ENCODE measurements around the gene EPAS1.

EPAS1 gene

DNA sequence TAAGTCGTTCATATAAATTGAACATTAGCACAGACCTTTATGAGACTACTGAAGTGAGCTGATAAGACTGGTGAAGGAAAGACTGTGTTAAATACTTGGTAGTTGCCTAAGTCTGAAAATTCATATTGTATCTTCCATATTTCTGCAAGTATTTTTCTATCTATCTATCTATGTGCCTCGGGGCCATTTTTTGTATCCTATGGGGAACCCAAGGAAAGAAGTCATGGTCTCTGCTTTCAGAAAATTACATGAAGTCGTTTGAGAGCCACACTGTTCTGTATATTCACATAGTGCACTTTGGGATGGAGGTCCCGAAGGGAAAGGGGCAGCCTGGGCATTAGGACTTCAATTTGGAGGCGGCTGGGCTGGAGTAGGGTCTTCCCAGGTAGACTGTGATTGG is 89.6 kb downstream of the EPAS1 start:
- Histone ChIP-seq H3K27ac (ENCODE audit: low read depth, low read length) (no peak overlapping the region), H3K9me3 (ENCODE audit: control insufficient read depth in 1 of 2, low read length in 2 of 2) (no peaks in the 10 kb centered on the region), H3K9ac (ENCODE audit: low read depth in 1 of 2, low read length in 2 of 2) (no peak overlapping the region), H3K27me3 (ENCODE audit: control insufficient read depth in 1 of 2, insufficient read depth in 2 of 2, low read length in 2 of 2) (no peaks in the 10 kb centered on the region), H3K36me3 (ENCODE audit: control insufficient read depth in 1 of 2, insufficient read depth in 2 of 2, low read length in 2 of 2) (peaks cover 17 to 49% of the 10 kb centered on the region in 2 donors), H3K4me1 (ENCODE audit: control insufficient read depth in 1 of 2, insufficient read depth in 2 of 2, low read length in 2 of 2) (no peaks in the 10 kb centered on the region), H3K4me3 (ENCODE audit: low read depth in 1 of 2, low read length in 2 of 2) (no peak overlapping the region)

DNA sequence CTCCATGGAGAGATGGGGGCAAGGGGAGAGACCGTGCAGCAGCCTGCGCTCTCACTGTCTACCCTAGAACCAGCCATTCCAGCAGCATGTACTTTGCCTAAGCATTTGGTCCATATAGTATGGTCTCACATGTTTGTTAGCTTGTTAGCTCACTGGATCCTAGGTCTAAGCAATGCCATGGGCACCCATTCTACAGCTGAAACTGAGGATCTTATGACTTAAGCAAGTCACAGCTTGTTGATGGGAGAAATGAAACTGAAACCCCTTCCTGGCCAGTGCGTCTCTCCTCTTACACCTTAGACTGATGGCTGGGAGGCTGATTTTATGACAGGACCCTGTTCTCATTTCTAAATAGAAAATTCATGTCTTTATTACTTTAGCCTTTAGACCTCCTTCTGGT is 90.1 kb downstream of the EPAS1 start:
- no peaks in the 10 kb centered on the region for H3K4me1 ChIP-seq (ENCODE audit: control insufficient read depth in 1 of 2, insufficient read depth in 2 of 2, low read length in 2 of 2)
- no peaks in the 10 kb centered on the region for H3K9me3 ChIP-seq (ENCODE audit: control insufficient read depth in 1 of 2, low read length in 2 of 2)
- no peak overlapping the region for H3K9ac ChIP-seq (ENCODE audit: low read depth in 1 of 2, low read length in 2 of 2)
- H3K36me3 ChIP-seq (ENCODE audit: control insufficient read depth in 1 of 2, insufficient read depth in 2 of 2, low read length in 2 of 2), result peaks cover 15 to 45% of the 10 kb centered on the region in 2 donors
- H3K4me3 ChIP-seq (ENCODE audit: low read depth in 1 of 2, low read length in 2 of 2), result no peak overlapping the region
- H3K27ac ChIP-seq (ENCODE audit: low read depth, low read length), result no peak overlapping the region
- H3K27me3 ChIP-seq (ENCODE audit: control insufficient read depth in 1 of 2, insufficient read depth in 2 of 2, low read length in 2 of 2), result no peaks in the 10 kb centered on the region

- Histone ChIP-seq H3K4me1 (ENCODE audit: control insufficient read depth in 1 of 2, insufficient read depth in 2 of 2, low read length in 2 of 2) (no peaks in the 10 kb centered on the region), H3K27ac (ENCODE audit: low read depth, low read length) (no peak overlapping the region), H3K36me3 (ENCODE audit: control insufficient read depth in 1 of 2, insufficient read depth in 2 of 2, low read length in 2 of 2) (peaks cover 14 to 37% of the 10 kb centered on the region in 2 donors), H3K9me3 (ENCODE audit: control insufficient read depth in 1 of 2, low read length in 2 of 2) (no peaks in the 10 kb centered on the region), H3K9ac (ENCODE audit: low read depth in 1 of 2, low read length in 2 of 2) (no peak overlapping the region), H3K27me3 (ENCODE audit: control insufficient read depth in 1 of 2, insufficient read depth in 2 of 2, low read length in 2 of 2) (no peaks in the 10 kb centered on the region), H3K4me3 (ENCODE audit: low read depth in 1 of 2, low read length in 2 of 2) (no peak overlapping the region)
Measured at GRCh38 chr2:46387886-46388515, 90.8 kb downstream of the EPAS1 start.

DNA sequence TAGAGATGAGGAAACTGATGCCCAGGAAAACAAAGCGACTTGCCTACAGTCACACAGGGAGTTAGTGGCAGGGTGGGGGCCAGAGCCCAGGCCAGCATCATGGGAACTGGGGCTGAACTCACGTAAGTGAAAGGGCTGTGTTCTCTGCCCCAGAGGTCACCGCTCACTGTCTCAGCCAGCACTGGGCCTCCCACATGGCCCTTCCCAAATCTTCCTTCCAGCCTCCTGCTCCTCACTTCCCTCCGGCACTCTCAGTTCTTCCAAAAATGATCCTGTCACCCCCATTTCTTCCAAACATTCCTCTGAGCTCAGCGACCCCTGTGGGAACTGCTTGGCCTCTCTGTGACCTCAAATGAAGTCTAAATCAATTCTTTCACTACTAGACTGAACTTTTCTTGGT is 91.7 kb downstream of the EPAS1 start:
- peaks cover 10 to 30% of the 10 kb centered on the region in 2 donors for H3K36me3 ChIP-seq (ENCODE audit: control insufficient read depth in 1 of 2, insufficient read depth in 2 of 2, low read length in 2 of 2)
- no peak overlapping the region for H3K27ac ChIP-seq (ENCODE audit: low read depth, low read length)
- H3K4me3 ChIP-seq (ENCODE audit: low read depth in 1 of 2, low read length in 2 of 2), result no peak overlapping the region
- no peaks in the 10 kb centered on the region for H3K27me3 ChIP-seq (ENCODE audit: control insufficient read depth in 1 of 2, insufficient read depth in 2 of 2, low read length in 2 of 2)
- H3K9ac ChIP-seq (ENCODE audit: low read depth in 1 of 2, low read length in 2 of 2), result no peak overlapping the region
- no peaks in the 10 kb centered on the region for H3K4me1 ChIP-seq (ENCODE audit: control insufficient read depth in 1 of 2, insufficient read depth in 2 of 2, low read length in 2 of 2)
- no peaks in the 10 kb centered on the region for H3K9me3 ChIP-seq (ENCODE audit: control insufficient read depth in 1 of 2, low read length in 2 of 2)

GRCh38 chr2:46389417-46389916 is 92.3 kb downstream of the EPAS1 start:
- no peaks in the 10 kb centered on the region for H3K27me3 ChIP-seq (ENCODE audit: control insufficient read depth in 1 of 2, insufficient read depth in 2 of 2, low read length in 2 of 2)
- H3K36me3 ChIP-seq (ENCODE audit: control insufficient read depth in 1 of 2, insufficient read depth in 2 of 2, low read length in 2 of 2), result peaks cover 5 to 24% of the 10 kb centered on the region in 2 donors
- H3K27ac ChIP-seq (ENCODE audit: low read depth, low read length), result no peak overlapping the region
- H3K9ac ChIP-seq (ENCODE audit: low read depth in 1 of 2, low read length in 2 of 2), result no peak overlapping the region
- H3K9me3 ChIP-seq (ENCODE audit: control insufficient read depth in 1 of 2, low read length in 2 of 2), result no peaks in the 10 kb centered on the region
- no peaks in the 10 kb centered on the region for H3K4me1 ChIP-seq (ENCODE audit: control insufficient read depth in 1 of 2, insufficient read depth in 2 of 2, low read length in 2 of 2)
- no peak overlapping the region for H3K4me3 ChIP-seq (ENCODE audit: low read depth in 1 of 2, low read length in 2 of 2)

- Histone ChIP-seq H3K9me3 (ENCODE audit: control insufficient read depth in 1 of 2, low read length in 2 of 2) (no peaks in the 10 kb centered on the region), H3K27me3 (ENCODE audit: control insufficient read depth in 1 of 2, insufficient read depth in 2 of 2, low read length in 2 of 2) (no peaks in the 10 kb centered on the region), H3K4me3 (ENCODE audit: low read depth in 1 of 2, low read length in 2 of 2) (no peak overlapping the region), H3K27ac (ENCODE audit: low read depth, low read length) (no peak overlapping the region), H3K9ac (ENCODE audit: low read depth in 1 of 2, low read length in 2 of 2) (no peak overlapping the region), H3K4me1 (ENCODE audit: control insufficient read depth in 1 of 2, insufficient read depth in 2 of 2, low read length in 2 of 2) (no peaks in the 10 kb centered on the region), H3K36me3 (ENCODE audit: control insufficient read depth in 1 of 2, insufficient read depth in 2 of 2, low read length in 2 of 2) (peaks cover 4 to 20% of the 10 kb centered on the region in 2 donors)
Measured at GRCh38 chr2:46390036-46390435, 92.8 kb downstream of the EPAS1 start.

DNA sequence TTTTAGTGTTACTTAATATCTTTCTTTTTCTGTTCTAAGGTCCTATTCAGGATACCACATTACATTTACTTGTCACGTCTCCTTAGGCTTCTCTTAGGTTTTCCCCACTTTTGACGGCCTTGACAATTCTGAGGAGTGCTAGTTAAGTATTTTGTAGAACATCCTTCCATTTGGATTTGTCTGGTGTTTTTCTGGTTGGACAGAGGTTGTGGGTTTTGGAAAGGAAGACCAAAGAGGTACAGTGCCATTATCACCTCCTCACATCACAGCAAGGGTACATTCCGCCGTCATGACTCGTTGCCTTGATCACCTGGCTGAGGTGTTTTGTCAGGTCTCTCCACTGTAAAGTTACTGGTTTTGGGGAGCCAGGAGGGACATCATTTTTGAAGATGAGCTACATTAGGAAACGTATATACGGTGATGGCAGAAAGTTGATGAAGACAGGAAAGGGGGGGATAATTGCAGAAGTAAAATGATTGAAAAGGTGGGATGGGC is 93.7 kb downstream of the EPAS1 start:
- Histone ChIP-seq H3K9me3 (ENCODE audit: control insufficient read depth in 1 of 2, low read length in 2 of 2) (no peaks in the 10 kb centered on the region), H3K4me3 (ENCODE audit: low read depth in 1 of 2, low read length in 2 of 2) (no peak overlapping the region), H3K36me3 (ENCODE audit: control insufficient read depth in 1 of 2, insufficient read depth in 2 of 2, low read length in 2 of 2) (peaks cover 4 to 13% of the 10 kb centered on the region in 2 donors), H3K4me1 (ENCODE audit: control insufficient read depth in 1 of 2, insufficient read depth in 2 of 2, low read length in 2 of 2) (no peaks in the 10 kb centered on the region), H3K27ac (ENCODE audit: low read depth, low read length) (no peak overlapping the region), H3K27me3 (ENCODE audit: control insufficient read depth in 1 of 2, insufficient read depth in 2 of 2, low read length in 2 of 2) (no peaks in the 10 kb centered on the region), H3K9ac (ENCODE audit: low read depth in 1 of 2, low read length in 2 of 2) (no peak overlapping the region)

DNA sequence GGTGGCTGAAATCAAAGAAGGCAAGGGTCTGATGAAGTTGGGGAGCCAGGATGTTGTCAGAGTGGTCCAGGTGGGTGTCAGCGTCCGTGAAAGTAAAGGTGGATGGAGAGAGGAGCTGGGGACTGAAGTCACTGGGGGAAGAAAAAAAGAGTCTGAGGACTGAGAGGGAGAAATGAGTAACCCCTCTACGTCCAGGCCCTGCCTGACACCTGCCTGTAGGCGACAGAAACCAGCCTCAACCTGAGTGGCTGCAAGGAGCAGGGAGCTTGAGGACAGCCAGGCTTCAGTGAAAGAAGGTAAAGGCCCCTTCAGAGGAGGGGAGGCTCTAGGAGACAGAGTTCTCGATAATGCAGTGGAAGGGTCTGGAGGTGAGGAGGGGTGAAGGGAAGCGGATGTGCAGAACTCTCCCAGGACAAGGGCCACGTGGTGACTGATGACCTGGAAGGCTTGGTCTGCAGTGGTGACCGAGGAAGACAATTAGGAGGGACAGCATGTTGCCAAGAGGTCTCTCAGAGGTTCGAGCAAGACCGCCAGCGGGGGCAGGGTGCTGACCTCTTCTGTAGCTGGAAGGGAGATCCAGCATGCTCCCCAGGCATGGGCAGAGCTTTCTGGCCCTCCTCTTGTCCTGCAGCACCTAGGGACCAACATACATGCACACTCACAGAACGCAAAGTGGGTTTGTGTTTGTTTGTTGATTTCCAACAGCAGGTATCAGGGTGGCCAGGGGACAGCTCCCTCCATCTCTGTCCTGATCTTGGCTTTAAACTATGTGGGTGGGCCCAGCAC is 95.5 kb downstream of the EPAS1 start:
- no peaks in the 10 kb centered on the region for H3K9me3 ChIP-seq (ENCODE audit: control insufficient read depth in 1 of 2, low read length in 2 of 2)
- H3K4me1 ChIP-seq (ENCODE audit: control insufficient read depth in 1 of 2, insufficient read depth in 2 of 2, low read length in 2 of 2), result no peaks in the 10 kb centered on the region
- H3K9ac ChIP-seq (ENCODE audit: low read depth in 1 of 2, low read length in 2 of 2), result no peak overlapping the region
- H3K27ac ChIP-seq (ENCODE audit: low read depth, low read length), result no peak overlapping the region
- peaks cover 0 to 3% of the 10 kb centered on the region in 2 donors for H3K36me3 ChIP-seq (ENCODE audit: control insufficient read depth in 1 of 2, insufficient read depth in 2 of 2, low read length in 2 of 2)
- H3K4me3 ChIP-seq (ENCODE audit: low read depth in 1 of 2, low read length in 2 of 2), result no peak overlapping the region
- H3K27me3 ChIP-seq (ENCODE audit: control insufficient read depth in 1 of 2, insufficient read depth in 2 of 2, low read length in 2 of 2), result no peaks in the 10 kb centered on the region

DNA sequence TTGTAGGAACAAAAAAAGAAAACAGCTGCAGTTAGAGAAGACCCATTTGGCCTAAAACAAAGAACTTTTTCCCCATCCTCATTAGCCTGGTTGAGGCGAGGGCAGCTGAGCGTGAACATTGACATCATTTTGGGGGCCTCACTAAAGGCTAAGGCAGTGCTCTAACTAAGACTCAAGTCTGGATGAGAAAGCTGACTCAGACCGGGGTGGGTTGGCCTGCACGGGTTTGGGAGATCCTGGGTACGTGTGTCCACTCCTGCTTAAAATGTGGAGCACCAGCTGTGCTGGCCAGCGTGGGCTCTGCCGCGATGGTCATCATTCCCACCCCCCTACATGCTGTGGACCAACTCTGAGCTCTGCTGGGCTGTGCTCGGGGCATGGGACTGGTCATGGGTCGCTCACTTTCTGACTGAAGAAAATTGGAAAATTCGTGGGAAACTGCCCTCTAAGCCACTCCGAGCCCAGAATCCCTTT is 96.2 kb downstream of the EPAS1 start:
- Histone ChIP-seq H3K36me3 (ENCODE audit: control insufficient read depth in 1 of 2, insufficient read depth in 2 of 2, low read length in 2 of 2) (no peaks in the 10 kb centered on the region), H3K27ac (ENCODE audit: low read depth, low read length) (no peak overlapping the region), H3K9ac (ENCODE audit: low read depth in 1 of 2, low read length in 2 of 2) (no peak overlapping the region), H3K9me3 (ENCODE audit: control insufficient read depth in 1 of 2, low read length in 2 of 2) (no peaks in the 10 kb centered on the region), H3K4me3 (ENCODE audit: low read depth in 1 of 2, low read length in 2 of 2) (no peak overlapping the region), H3K27me3 (ENCODE audit: control insufficient read depth in 1 of 2, insufficient read depth in 2 of 2, low read length in 2 of 2) (no peaks in the 10 kb centered on the region), H3K4me1 (ENCODE audit: control insufficient read depth in 1 of 2, insufficient read depth in 2 of 2, low read length in 2 of 2) (no peaks in the 10 kb centered on the region)

DNA sequence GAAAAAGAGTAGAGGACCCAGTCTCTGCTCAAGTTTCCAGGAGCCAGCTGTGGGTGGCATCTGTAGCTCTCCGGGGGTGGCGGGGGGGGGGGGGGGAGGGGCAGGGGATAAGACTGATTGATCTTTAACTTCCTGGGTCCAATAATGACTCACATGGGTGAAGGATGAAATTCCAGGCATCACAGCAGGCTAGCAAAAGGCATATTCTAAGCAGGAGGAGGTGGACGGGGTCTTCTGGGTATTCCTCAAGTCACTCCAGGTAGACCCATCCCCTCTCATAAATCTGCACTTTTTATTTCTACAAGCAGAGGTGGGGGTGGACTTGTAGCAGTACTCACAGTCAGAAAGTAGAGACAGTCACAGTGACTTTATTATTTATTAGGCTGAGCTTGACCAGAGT is 96.7 kb downstream of the EPAS1 start:
- Histone ChIP-seq H3K4me3 (ENCODE audit: low read depth in 1 of 2, low read length in 2 of 2) (no peak overlapping the region), H3K4me1 (ENCODE audit: control insufficient read depth in 1 of 2, insufficient read depth in 2 of 2, low read length in 2 of 2) (no peaks in the 10 kb centered on the region), H3K9ac (ENCODE audit: low read depth in 1 of 2, low read length in 2 of 2) (no peak overlapping the region), H3K27me3 (ENCODE audit: control insufficient read depth in 1 of 2, insufficient read depth in 2 of 2, low read length in 2 of 2) (no peaks in the 10 kb centered on the region), H3K27ac (ENCODE audit: low read depth, low read length) (no peak overlapping the region), H3K9me3 (ENCODE audit: control insufficient read depth in 1 of 2, low read length in 2 of 2) (no peaks in the 10 kb centered on the region), H3K36me3 (ENCODE audit: control insufficient read depth in 1 of 2, insufficient read depth in 2 of 2, low read length in 2 of 2) (no peaks in the 10 kb centered on the region)

Measured in duodenal mucosa (tissue), 2 donors.